Measurements from ENCODE around the gene SLFN14. TPM values are rescaled to one million over a fixed set of nuclear protein-coding genes. Genes with fewer than 3 reads are reported as not detected.
A peak's percentile ranks its signal among the peaks of the same experiment; 100 is the strongest.
"Not testable (repeated sequence)": the region's sequence is repeated elsewhere in the genome, so short reads cannot be mapped to it uniquely, and the experiment has no call there.

Gene SLFN14
- total and polyA plus RNA-seq, 2 donors, result 0.48 TPM; not detected in 1

DNA sequence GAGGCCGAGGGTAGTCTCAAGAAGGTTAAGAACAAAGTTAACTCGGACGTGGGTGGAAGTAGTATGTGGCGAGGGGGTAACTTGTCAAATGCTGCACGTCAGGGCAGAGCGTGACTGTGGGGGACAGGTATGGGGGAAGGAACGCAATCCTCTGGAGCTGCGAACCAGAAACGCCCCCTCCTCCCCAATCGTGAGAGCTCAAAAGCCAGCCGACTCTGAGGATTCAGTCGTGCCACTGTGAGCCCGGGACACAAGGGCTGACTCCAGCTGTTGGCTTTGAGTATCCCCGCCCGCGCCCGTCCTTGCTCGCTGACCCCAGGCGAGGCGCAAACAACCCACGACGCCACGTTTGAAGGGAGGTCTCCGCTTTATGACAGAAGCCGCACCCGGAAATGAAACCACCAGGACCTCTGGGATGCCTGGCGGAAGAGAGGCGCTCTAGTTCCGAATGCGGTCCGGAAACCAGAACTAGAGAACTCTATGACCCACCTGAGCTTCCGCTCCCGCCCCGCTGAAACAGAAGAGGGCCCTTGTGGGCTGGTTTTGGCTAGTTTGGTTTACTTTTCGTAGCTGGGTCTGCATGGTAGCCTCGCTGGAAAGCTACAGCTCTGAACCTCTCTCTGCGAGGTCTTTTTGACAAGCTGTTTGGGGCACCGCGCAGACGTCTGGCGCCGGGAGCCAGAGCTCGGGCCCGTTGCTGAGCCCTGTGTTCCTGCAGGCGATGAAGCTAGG is 17.7 kb upstream of the SLFN14 start, which contains the start of gene PEX12:
Gene PEX12, minus strand, starts transcription at position 375 of the 732 bp plus-strand sequence. CDS start 550 bp downstream, outside the sequence.
- DNase-seq (ENCODE audit: extremely low spot score), result peak; percentile 88
- H3K36me3 ChIP-seq (ENCODE audit: insufficient read depth), result peaks cover 1% of the 10 kb centered on the region
- H3K4me1 ChIP-seq (ENCODE audit: insufficient read depth), result no peaks in the 10 kb centered on the region
- H3K4me3 ChIP-seq (ENCODE audit: low read depth, low read length), result peak within 1 kb of the TSS; percentile 78
- under 1% methylated on average over 45 of the region's 45 CpGs for WGBS
- peak within 1 kb of the TSS; percentile 79 for H3K27ac ChIP-seq (ENCODE audit: low read depth)

DNA sequence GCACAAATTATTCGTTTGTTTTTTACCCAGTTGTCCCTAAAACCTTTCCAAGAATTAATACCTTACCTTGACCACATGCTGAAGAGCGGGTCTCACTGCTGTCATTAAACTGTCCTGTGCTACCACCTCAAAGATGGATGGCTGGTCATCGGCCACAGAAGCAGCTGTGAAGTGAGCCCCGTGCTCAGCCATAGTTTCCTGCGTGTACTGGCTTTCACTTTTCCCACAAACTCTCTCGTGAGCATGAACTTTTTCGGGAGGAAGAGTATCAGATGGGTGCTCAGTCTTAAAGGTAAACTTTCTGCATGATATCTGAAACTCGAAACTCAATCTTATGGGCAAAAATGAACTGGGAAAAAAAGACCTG is 17.2 kb upstream of the SLFN14 start:
- peaks cover 1% of the 10 kb centered on the region for H3K36me3 ChIP-seq (ENCODE audit: insufficient read depth)
- no peaks in the 10 kb centered on the region for H3K4me1 ChIP-seq (ENCODE audit: insufficient read depth)
- H3K4me3 ChIP-seq (ENCODE audit: low read depth, low read length), result peak overlapping the region; percentile 78
- 3% methylated on average over 8 of the region's 8 CpGs for WGBS
- no peak for DNase-seq (ENCODE audit: extremely low spot score)
- peak overlapping the region; percentile 79 for H3K27ac ChIP-seq (ENCODE audit: low read depth)

DNA sequence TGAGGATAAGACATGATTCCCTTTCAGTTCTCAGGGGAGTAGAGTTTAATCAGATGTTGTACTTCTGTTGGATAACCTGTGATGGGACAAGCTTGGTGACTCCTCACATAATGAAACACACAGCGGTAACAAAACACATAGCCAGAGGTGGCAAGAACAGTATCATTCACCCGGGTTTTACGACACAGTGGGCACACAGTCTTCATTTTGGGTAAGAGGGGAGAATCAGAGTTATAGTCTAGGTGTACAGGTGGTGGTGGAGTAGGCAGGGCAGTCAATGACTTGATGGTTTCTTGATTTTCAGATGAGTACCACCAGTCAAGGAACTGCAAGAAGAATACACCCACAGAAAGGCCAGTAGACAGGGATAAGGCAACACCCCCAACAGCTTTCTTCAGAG is 15.1 kb upstream of the SLFN14 start:
- WGBS, result 86% methylated on average over 3 of the region's 3 CpGs
- H3K27ac ChIP-seq (ENCODE audit: low read depth), result no peak overlapping the region
- H3K4me3 ChIP-seq (ENCODE audit: low read depth, low read length), result no peak overlapping the region
- H3K36me3 ChIP-seq (ENCODE audit: insufficient read depth), result peaks cover 1% of the 10 kb centered on the region
- DNase-seq (ENCODE audit: extremely low spot score), result no peak
- H3K4me1 ChIP-seq (ENCODE audit: insufficient read depth), result no peaks in the 10 kb centered on the region

DNA sequence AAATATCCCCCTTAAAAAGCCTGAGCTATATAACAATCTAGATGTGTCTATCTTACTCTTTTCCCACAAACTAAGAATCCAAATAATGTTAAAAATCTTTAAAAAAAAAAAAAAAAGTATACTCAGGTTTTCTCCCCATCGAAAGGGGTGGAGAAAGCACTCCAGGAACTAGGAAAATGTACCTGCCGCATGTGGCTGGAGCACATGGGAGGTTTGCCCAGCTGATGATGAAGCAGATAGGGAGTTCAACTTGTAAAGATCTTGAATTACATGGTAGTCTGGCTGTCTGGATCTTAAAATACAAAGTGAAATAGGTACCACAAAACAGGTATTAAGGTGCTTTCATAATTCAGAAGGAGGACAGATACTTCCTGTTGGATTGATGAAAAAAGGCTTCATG is 8.8 kb upstream of the SLFN14 start:
- H3K4me1 ChIP-seq (ENCODE audit: insufficient read depth), result no peaks in the 10 kb centered on the region
- no peaks in the 10 kb centered on the region for H3K36me3 ChIP-seq (ENCODE audit: insufficient read depth)
- no peak overlapping the region for H3K4me3 ChIP-seq (ENCODE audit: low read depth, low read length)
- 92% methylated on average over 2 of the region's 2 CpGs for WGBS
- no peak overlapping the region for H3K27ac ChIP-seq (ENCODE audit: low read depth)
- no peak for DNase-seq (ENCODE audit: extremely low spot score)

DNA sequence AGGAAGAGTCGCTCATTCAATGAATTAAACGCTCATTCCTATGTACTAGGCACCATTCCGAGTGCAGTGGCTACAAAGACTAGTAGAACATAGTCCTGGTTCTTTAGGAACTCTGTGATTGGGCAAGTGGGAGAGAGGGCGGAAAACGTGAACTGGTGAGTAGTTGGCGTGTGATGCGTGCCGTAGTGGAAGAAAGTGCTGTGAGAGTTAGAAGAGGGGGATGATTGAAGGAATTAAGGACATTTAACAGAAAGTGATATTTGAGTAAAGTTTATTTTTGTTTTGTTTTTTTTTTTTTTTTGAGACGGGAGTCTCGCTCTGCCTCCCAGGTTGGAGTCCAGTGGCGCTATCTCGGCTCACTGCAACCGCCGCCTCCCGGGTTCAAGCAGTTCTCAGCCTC is 7.9 kb upstream of the SLFN14 start:
- 20% methylated on average over 15 of the region's 15 CpGs for WGBS
- Histone ChIP-seq H3K4me1 (ENCODE audit: insufficient read depth) (no peaks in the 10 kb centered on the region), H3K27ac (ENCODE audit: low read depth) (no peak overlapping the region), H3K36me3 (ENCODE audit: insufficient read depth) (no peaks in the 10 kb centered on the region), H3K4me3 (ENCODE audit: low read depth, low read length) (peak overlapping the region; percentile 62)
- DNase-seq (ENCODE audit: extremely low spot score), result no peak

DNA sequence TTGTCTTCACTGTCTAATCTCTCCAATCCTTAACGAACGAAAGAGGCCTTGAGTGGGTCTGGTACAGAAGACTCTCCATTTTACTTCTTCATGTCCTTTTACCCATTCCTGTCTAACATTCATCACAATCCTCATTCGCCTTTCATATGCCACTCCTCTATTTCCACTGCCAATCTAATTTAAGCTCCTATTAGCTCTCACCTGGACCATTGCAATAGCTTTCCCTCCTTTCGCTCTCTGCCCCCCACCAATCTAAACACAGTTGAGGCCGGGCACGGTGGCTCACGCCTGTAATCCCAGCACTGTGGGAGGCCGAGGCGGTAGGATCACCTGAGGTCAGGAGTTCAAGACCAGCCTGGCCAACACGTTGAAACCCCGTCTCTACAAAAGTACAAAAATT is 6.3 kb upstream of the SLFN14 start:
- no peak overlapping the region for H3K4me3 ChIP-seq (ENCODE audit: low read depth, low read length)
- WGBS, result 66% methylated on average over 11 of the region's 11 CpGs

DNA sequence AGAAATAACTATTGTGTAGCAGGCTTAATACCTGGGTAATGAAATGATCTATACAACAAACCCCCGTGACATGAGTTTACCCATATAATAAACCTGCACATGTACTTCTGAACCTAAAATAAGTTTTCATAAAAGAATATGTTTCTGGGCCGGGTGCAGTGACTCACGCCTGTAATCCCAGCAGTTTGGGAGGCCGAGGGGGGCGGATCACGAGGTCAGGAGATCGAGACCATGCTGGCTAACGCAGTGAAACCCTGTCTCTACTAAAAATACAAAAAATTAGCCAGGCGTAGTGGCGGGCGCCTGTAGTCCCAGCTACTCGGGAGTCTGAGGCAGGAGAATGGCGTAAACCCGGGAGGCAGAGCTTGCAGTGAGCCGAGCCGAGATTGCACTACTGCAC is 2.6 kb upstream of the SLFN14 start:
- not testable (repeated sequence) for DNase-seq (ENCODE audit: extremely low spot score); H3K4me3 ChIP-seq (ENCODE audit: low read depth, low read length); H3K4me1 ChIP-seq (ENCODE audit: insufficient read depth); H3K27ac ChIP-seq (ENCODE audit: low read depth); H3K36me3 ChIP-seq (ENCODE audit: insufficient read depth)
- WGBS, result 79% methylated on average over 16 of the region's 16 CpGs

More for the DNA sequence above, 6.3 kb upstream of the SLFN14 start:
- Histone ChIP-seq H3K4me1 (ENCODE audit: insufficient read depth) (no peaks in the 10 kb centered on the region), H3K27ac (ENCODE audit: low read depth) (no peak overlapping the region), H3K36me3 (ENCODE audit: insufficient read depth) (no peaks in the 10 kb centered on the region)
- DNase-seq (ENCODE audit: extremely low spot score), result no peak

DNA sequence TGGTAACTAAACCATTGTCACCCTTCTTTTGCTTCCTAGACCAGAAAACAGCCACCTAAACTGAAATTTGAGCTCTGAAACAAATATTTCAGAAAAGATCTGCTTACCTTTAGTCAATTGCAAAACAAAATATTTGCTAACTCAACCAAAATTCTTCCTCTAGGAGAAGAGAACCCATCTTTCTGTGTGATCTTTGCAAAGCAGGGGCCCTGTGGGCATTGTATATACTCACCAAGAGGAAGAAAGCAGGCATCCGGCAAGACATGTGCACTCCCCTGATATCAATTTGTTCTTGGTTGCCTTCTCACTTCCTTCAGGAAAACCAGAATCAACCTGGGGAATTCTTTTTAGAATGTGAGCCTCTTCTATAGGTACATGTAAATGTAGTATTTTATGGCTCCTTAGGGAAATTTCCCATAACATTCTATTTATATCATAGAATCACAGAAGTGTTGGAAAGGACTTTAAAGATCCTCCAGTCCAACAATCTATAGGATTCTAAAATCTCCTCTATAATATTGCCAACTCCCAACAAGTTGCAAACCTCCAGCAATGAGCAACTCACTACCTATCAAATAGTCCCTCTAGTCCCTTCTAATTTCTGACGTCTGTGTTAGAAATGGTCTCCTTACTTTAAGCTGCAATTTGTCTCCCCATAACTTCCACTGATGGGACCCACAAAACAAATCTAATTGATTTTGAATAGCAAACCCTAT is 966 bp downstream of the SLFN14 start:
- Histone ChIP-seq H3K4me1 (ENCODE audit: insufficient read depth) (no peaks in the 10 kb centered on the region), H3K36me3 (ENCODE audit: insufficient read depth) (no peaks in the 10 kb centered on the region), H3K4me3 (ENCODE audit: low read depth, low read length) (no peak overlapping the region), H3K27ac (ENCODE audit: low read depth) (no peak overlapping the region)
- WGBS, result 69% methylated on average over 2 of the region's 2 CpGs
- DNase-seq (ENCODE audit: extremely low spot score), result no peak

DNA sequence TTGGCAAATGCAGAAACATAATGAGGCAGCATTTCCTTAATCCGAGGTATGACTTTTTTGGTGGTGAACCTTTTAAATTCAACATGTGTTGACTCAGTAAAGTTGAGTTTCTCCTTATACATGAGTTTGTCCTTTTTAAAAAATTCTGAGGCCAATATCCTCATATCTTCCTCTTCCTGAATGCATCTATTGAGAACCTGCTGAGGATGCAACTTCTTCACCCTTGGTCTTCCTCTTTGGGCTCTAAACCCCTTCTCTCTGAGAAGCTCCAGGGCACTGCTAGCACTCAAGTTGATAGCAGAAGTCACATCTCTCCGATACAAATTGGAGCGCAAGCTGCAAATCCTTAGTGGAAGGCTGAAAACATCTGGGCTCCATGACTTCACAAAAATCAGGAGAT is 3.3 kb downstream of the SLFN14 start:
- Histone ChIP-seq H3K4me1 (ENCODE audit: insufficient read depth) (no peaks in the 10 kb centered on the region), H3K36me3 (ENCODE audit: insufficient read depth) (no peaks in the 10 kb centered on the region), H3K4me3 (ENCODE audit: low read depth, low read length) (no peak overlapping the region), H3K27ac (ENCODE audit: low read depth) (no peak overlapping the region)
- no peak for DNase-seq (ENCODE audit: extremely low spot score)
- 78% methylated on average over 3 of the region's 3 CpGs for WGBS

DNA sequence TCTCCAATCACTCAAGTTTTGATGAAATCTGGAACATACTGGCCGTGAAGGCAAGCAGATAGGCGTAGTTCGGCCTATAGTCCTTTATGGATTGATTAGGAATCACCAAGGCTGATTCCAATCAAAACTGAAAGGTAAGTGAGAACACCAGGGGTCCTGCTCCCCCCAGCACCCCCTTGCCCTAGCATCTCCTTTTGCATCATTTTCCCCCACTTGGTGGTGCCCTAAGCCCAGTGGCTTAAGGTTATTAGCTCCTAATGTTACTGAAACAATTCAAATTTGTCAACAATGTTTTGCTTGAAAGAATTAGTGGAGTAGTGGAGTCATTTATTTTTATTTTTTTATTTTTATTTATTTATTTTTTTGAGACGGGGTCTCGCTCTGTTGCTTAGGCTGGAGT is 4.9 kb downstream of the SLFN14 start:
- Histone ChIP-seq H3K4me3 (ENCODE audit: low read depth, low read length) (no peak overlapping the region), H3K36me3 (ENCODE audit: insufficient read depth) (no peaks in the 10 kb centered on the region), H3K4me1 (ENCODE audit: insufficient read depth) (no peaks in the 10 kb centered on the region), H3K27ac (ENCODE audit: low read depth) (no peak overlapping the region)
- DNase-seq (ENCODE audit: extremely low spot score), result no peak
- WGBS, result 87% methylated on average over 5 of the region's 5 CpGs

DNA sequence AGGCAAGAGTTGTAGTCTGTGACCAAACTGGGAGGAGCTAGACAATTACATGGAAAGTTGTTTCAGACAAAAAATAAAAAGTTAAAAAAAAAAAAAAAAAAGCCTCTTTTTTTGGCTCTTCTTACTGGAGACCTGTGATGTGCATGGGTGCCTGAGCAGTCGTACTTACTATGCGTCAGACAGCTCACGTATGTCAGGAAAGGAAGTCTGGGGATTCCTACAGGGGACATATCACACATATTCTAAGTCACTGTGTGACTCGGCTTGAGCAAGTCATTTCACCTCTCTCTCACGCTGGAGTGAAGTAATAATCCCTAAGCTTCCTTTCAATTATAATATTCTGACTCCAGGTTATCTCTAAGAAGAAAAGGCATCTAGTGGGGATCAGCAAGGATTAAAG is 6.0 kb downstream of the SLFN14 start:
- H3K27ac ChIP-seq (ENCODE audit: low read depth), result no peak overlapping the region
- no peaks in the 10 kb centered on the region for H3K4me1 ChIP-seq (ENCODE audit: insufficient read depth)
- no peaks in the 10 kb centered on the region for H3K36me3 ChIP-seq (ENCODE audit: insufficient read depth)
- no peak overlapping the region for H3K4me3 ChIP-seq (ENCODE audit: low read depth, low read length)
- WGBS, result 64% methylated on average over 5 of the region's 5 CpGs
- DNase-seq (ENCODE audit: extremely low spot score), result no peak

DNA sequence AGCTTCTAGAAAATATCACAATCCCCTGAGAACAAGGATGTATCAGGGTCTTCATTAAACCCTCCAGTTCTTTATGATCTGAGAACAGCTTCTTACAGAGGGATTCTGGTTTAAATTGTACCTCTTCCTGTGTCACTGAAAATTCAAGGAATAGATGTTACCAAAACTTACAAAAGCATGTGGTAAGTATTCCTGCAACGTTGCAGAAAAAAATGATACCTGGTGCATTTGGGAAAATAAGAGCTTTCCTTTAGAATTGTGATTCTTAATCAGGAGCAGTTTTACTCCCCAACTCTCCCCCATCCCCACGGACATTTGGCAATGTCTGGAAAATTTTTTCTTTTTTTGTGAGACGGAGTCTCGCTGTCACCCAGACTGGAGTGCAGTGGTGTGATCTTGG is 7.3 kb downstream of the SLFN14 start:
- no peak for DNase-seq (ENCODE audit: extremely low spot score)
- no peak overlapping the region for H3K4me3 ChIP-seq (ENCODE audit: low read depth, low read length)
- no peaks in the 10 kb centered on the region for H3K4me1 ChIP-seq (ENCODE audit: insufficient read depth)
- 79% methylated on average over 4 of the region's 4 CpGs for WGBS
- H3K36me3 ChIP-seq (ENCODE audit: insufficient read depth), result no peaks in the 10 kb centered on the region
- no peak overlapping the region for H3K27ac ChIP-seq (ENCODE audit: low read depth)

DNA sequence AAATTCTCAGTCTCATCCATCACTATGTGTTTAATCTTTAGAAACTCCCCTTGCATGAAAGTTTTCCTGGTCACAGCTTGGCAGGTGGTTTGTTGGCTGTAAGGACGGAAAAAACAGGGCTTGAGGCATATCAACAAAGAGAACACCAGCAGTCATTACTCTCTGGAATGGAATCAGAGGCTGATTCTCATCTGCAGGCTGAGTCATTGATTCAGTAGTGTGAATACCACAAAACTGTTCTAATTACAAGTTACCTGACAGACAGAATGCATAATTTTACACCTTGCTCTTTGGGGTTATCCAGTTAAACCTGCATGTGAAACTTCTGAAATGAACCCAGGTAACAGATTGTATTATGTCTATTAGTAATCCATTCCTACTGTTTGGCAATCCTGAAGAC is 11.6 kb downstream of the SLFN14 start:
- DNase-seq (ENCODE audit: extremely low spot score), result no peak
- 42% methylated on average over 1 of the region's 1 CpG for WGBS
- H3K27ac ChIP-seq (ENCODE audit: low read depth), result no peak overlapping the region
- H3K36me3 ChIP-seq (ENCODE audit: insufficient read depth), result no peaks in the 10 kb centered on the region
- H3K4me3 ChIP-seq (ENCODE audit: low read depth, low read length), result no peak overlapping the region
- no peaks in the 10 kb centered on the region for H3K4me1 ChIP-seq (ENCODE audit: insufficient read depth)

DNA sequence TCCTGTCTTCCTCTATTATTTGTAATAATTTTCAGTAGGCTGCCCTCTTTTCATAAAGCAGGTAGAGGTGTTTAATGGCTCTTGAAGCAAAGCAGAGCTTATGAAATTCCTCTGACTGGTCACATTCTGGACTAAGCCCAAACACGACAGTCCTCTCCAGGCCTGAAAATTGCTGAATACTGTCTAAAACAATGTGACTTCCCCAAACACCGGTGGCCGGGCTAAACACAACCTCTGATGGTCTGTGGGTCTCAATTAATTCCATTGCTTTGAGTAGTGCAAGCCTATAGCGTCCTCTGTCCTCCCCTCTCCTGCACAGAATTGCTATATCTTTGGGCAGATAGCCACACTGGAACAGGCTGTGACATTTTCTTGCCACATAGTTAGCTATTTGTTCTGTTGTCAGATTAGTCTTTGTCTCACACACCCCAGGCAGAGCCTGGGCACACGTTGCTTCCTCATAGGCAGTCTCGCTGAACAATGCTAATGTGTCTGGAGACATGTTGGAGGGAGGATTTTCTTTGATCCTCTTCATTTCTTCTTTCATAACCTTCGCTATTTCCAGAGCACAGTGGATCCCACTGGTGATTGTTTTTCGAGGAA is 12.3 kb downstream of the SLFN14 start:
- Histone ChIP-seq H3K27ac (ENCODE audit: low read depth) (no peak overlapping the region), H3K4me1 (ENCODE audit: insufficient read depth) (no peaks in the 10 kb centered on the region), H3K4me3 (ENCODE audit: low read depth, low read length) (no peak overlapping the region), H3K36me3 (ENCODE audit: insufficient read depth) (no peaks in the 10 kb centered on the region)
- no peak for DNase-seq (ENCODE audit: extremely low spot score)
- 62% methylated on average over 8 of the region's 8 CpGs for WGBS

All from urinary bladder (tissue), 4 donors.